Osteocyte (in vitro differentiated cells): ENCODE data around the gene GRK2. TPM values are rescaled to one million over a fixed set of nuclear protein-coding genes. Genes with fewer than 3 reads are reported as not detected.

Experiments
- DNase-seq: peaks from one replicate; pipeline ENCODE4 v3.0.0; 2021; ENCODE audit warnings: mixed read lengths; ENCODE audit not compliant: unreplicated experiment; ENCODE audit errors: extremely low spot score
- H3K27ac Mint-ChIP-seq: one replicate; pipeline ENCODE4 v1.8.0; 2021; ENCODE audit warnings: mild to moderate bottlenecking, mixed read lengths; ENCODE audit not compliant: unreplicated experiment
- H3K27me3 Mint-ChIP-seq: one replicate; pipeline ENCODE4 v1.8.0; 2021; ENCODE audit warnings: mixed read lengths; ENCODE audit not compliant: unreplicated experiment
- H3K36me3 Mint-ChIP-seq: one replicate; pipeline ENCODE4 v1.8.0; 2021; ENCODE audit warnings: mixed read lengths; ENCODE audit not compliant: unreplicated experiment
- H3K4me1 Mint-ChIP-seq: one replicate; pipeline ENCODE4 v1.8.0; 2021; ENCODE audit warnings: mixed read lengths; ENCODE audit not compliant: unreplicated experiment
- H3K4me3 Mint-ChIP-seq: one replicate; pipeline ENCODE4 v1.8.0; 2021; ENCODE audit warnings: mild to moderate bottlenecking, moderate library complexity, mixed read lengths; ENCODE audit not compliant: unreplicated experiment
- H3K9me3 Mint-ChIP-seq: one replicate; pipeline ENCODE4 v1.8.0; 2021; ENCODE audit warnings: mixed read lengths; ENCODE audit not compliant: unreplicated experiment
- CTCF ChIP-seq: fragments of 200-600 bp; sonication (generic); IDR thresholded peaks from 2 replicates; pipeline ENCODE4 v1.5.0; 2021; ENCODE audit warnings: antibody characterized with exemption, mild to moderate bottlenecking, moderate library complexity
- total RNA-seq: library from RNA; stranded (reverse); gene quantifications from 2 replicates; pipeline ENCODE4 v1.2.1, GENCODE V29; 2021

GRK2 gene
- total RNA-seq, 1 donor from 2014 or later, result 45.0 TPM

GRCh38 chr11:67278939-67279588, 12.8 kb downstream of the GRK2 start:
- Mint-ChIP-seq H3K4me1 (peaks cover 26% of the 10 kb centered on the region), H3K36me3 (peaks cover 11% of the 10 kb centered on the region), H3K27me3 (no peaks in the 10 kb centered on the region), H3K27ac (peak overlapping the region; percentile 18), H3K4me3 (no peak overlapping the region), H3K9me3 (no peaks in the 10 kb centered on the region)
- no peak for TF ChIP-seq CTCF
- DNase-seq, result no peak

DNA sequence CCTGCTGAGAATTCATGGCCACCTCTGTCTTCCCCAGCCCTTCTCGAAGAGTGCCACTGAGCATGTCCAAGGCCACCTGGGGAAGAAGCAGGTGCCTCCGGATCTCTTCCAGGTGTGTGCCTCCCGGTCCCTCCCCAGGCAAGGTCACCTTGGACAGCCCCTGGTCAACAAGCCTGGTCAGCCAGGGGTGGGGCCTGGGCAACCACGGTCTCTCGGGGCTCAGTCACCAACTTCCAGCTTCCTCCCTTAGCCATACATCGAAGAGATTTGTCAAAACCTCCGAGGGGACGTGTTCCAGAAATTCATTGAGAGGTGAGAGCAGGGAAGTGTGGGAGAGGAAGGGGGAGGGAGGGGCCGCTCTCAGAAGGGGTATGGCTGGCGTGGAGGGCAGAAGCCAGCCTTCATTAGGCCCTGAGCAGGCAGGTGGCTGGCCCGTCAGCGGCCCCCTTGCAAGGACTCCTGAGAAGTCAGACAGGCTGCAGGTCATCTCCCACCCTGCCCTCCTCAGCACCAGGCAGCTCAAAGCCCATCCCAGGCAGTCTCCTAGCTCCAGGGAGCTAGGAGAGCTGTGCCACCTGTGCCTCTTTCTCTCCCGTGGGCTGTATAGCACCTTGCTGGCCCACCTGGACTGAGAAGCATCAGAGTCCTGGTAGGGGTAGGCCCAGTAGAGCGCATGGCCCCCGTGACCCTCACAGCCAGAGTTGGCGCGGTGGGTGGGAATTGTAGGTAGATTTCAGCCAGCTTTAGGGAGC, 13.5 kb downstream of the GRK2 start:
- peaks cover 11% of the 10 kb centered on the region for H3K36me3 Mint-ChIP-seq
- TF ChIP-seq CTCF, result no peak

DNA sequence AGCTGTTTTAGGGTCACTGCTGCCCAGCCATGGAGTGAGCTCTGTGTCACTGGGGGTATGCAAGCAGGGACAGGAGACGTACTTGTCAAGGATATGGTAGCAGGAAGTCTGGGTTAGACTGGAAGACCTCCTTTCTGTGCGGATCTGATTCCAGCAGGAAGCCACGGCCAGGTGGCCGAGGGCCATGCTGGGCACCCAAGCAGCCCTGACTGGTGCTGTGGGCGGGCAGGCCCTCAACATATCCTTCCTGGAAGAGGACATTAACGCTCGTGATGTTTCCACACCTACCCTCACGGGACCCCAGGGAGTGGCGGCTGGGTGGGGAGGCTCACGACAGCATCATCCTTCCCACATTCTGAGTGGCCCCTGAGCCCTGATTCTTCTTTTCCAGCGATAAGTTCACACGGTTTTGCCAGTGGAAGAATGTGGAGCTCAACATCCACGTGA, 14.1 kb downstream of the GRK2 start:
- H3K36me3 Mint-ChIP-seq, result peaks cover 11% of the 10 kb centered on the region
- TF ChIP-seq CTCF, result no peak
- H3K4me1 Mint-ChIP-seq, result peaks cover 22% of the 10 kb centered on the region
- H3K27ac Mint-ChIP-seq, result peak overlapping the region; percentile 54
- DNase-seq, result no peak
- H3K9me3 Mint-ChIP-seq, result no peaks in the 10 kb centered on the region
- H3K27me3 Mint-ChIP-seq, result no peaks in the 10 kb centered on the region
- no peak overlapping the region for H3K4me3 Mint-ChIP-seq

More for the DNA sequence above, 13.5 kb downstream of the GRK2 start:
- Mint-ChIP-seq H3K9me3 (no peaks in the 10 kb centered on the region), H3K27ac (peak overlapping the region; percentile 54), H3K4me3 (no peak overlapping the region), H3K4me1 (peaks cover 22% of the 10 kb centered on the region), H3K27me3 (no peaks in the 10 kb centered on the region)
- DNase-seq, result no peak

DNA sequence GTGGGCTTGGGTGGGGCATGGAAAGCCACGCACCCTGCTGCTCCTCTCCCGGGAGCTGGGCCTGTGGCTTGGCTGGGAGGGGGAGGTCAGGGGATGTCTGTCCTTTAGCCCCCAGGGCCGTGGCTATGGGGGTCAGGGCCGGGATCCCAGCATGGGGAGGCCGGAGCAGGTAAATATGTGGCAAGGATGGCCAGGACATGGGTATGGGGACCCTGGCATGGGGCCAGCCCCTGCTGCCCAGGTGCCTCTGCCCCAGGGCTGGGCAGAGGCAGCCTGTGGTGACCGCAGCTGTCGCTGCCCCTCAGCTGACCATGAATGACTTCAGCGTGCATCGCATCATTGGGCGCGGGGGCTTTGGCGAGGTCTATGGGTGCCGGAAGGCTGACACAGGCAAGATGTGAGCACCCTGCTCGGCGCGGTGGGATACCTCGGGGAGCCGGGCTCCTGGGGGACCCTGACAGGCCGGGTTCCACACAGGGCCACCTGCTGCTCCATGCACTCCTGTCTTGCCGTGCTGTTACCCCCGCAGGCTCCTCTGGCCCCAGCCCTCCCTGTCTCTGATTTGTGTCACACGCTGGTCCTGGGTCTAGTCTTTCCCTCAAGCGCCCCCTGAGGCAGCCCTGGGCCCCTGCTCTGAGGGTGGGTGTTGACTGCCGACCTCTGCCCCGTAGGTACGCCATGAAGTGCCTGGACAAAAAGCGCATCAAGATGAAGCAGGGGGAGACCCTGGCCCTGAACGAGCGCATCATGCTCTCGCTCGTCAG, 14.7 kb downstream of the GRK2 start:
- H3K27ac Mint-ChIP-seq, result no peak overlapping the region
- H3K36me3 Mint-ChIP-seq, result peaks cover 11% of the 10 kb centered on the region
- no peak for TF ChIP-seq CTCF
- H3K4me1 Mint-ChIP-seq, result peaks cover 20% of the 10 kb centered on the region
- no peaks in the 10 kb centered on the region for H3K27me3 Mint-ChIP-seq
- no peaks in the 10 kb centered on the region for H3K9me3 Mint-ChIP-seq
- H3K4me3 Mint-ChIP-seq, result no peak overlapping the region
- no peak for DNase-seq
